ENCODE measurements around the gene DEPDC5.

GRCh38 chr22:31830721-31831070 lies 76.9 kb downstream of the DEPDC5 start:
- TF ChIP-seq CTCF (conservative IDR thresholded peaks at IDR 0.05; ENCODE audit: low read length) (no peak), EZH2phosphoT487 (IDR thresholded peaks at IDR 0.05; ENCODE audit: borderline replicate concordance, low read depth, low read length) (no peak)
